HG02610 (cell line): ENCODE results near the gene LCE1D.

Experiments used
- ATAC-seq: cut with Tn5 transposase; IDR thresholded peaks from one replicate; pipeline ENCODE4 v1.9.1; 2021; ENCODE audit warnings: mild to moderate bottlenecking, moderate library complexity; ENCODE audit not compliant: unreplicated experiment

The LCE1D gene

GRCh38 chr1:152811671-152812070 lies 15.2 kb downstream of the LCE1D start, which contains the start of gene LCE1B:
LCE1B (plus strand) TSS chr1:152811971; CDS start chr1:152812447, 476 bp downstream.
- ATAC-seq = no peak

GRCh38 chr1:152817309-152817708 lies 20.8 kb downstream of the LCE1D start:
- no peak for ATAC-seq

- ATAC-seq = no peak
Measured at GRCh38 chr1:152823294-152823693, 26.8 kb downstream of the LCE1D start.

- no peak for ATAC-seq
Measured at GRCh38 chr1:152824964-152825363, 28.4 kb downstream of the LCE1D start.

GRCh38 chr1:152827173-152827572 lies 30.7 kb downstream of the LCE1D start, which contains the start of gene LCE1A:
LCE1A (plus strand) TSS chr1:152827473; CDS start chr1:152827473, 0 bp downstream.
- ATAC-seq = no peak

- ATAC-seq = no peak
Measured at GRCh38 chr1:152836870-152837269, 40.3 kb downstream of the LCE1D start.

GRCh38 chr1:152842556-152842955 lies 46.0 kb downstream of the LCE1D start, which contains the start of gene LCE6A:
LCE6A (plus strand) TSS chr1:152842856; CDS start chr1:152843521, 665 bp downstream.
- no peak for ATAC-seq
